ENCODE results near the gene FGF12.

- TF ChIP-seq, protein P1, sequence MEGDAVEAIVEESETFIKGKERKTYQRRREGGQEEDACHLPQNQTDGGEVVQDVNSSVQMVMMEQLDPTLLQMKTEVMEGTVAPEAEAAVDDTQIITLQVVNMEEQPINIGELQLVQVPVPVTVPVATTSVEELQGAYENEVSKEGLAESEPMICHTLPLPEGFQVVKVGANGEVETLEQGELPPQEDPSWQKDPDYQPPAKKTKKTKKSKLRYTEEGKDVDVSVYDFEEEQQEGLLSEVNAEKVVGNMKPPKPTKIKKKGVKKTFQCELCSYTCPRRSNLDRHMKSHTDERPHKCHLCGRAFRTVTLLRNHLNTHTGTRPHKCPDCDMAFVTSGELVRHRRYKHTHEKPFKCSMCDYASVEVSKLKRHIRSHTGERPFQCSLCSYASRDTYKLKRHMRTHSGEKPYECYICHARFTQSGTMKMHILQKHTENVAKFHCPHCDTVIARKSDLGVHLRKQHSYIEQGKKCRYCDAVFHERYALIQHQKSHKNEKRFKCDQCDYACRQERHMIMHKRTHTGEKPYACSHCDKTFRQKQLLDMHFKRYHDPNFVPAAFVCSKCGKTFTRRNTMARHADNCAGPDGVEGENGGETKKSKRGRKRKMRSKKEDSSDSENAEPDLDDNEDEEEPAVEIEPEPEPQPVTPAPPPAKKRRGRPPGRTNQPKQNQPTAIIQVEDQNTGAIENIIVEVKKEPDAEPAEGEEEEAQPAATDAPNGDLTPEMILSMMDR (IDR thresholded peaks at IDR 0.05) = no peak
- TF ChIP-seq POLR2A (IDR thresholded peaks at IDR 0.05) (no peak), POLR2AphosphoS5 (IDR thresholded peaks at IDR 0.05) (no peak)
These were observed 74.6 kb downstream of the FGF12 start for GRCh38 chr3:192652727-192653126.

Measured in breast epithelium (tissue), 3 donors.